SH-SY5Y (cell line): ENCODE data around the gene NR2F1-AS1.

Experiments used
- GATA2 ChIP-seq: IDR thresholded peaks from 2 replicates; pipeline ENCODE4 v1.6.1; 2011; ENCODE audit warnings: mild to moderate bottlenecking, low read depth, low read length
- GATA3 ChIP-seq: IDR thresholded peaks from 2 replicates; pipeline ENCODE4 v1.6.1; 2011; ENCODE audit warnings: low read depth, mild to moderate bottlenecking, low read length, moderate library complexity

DNA sequence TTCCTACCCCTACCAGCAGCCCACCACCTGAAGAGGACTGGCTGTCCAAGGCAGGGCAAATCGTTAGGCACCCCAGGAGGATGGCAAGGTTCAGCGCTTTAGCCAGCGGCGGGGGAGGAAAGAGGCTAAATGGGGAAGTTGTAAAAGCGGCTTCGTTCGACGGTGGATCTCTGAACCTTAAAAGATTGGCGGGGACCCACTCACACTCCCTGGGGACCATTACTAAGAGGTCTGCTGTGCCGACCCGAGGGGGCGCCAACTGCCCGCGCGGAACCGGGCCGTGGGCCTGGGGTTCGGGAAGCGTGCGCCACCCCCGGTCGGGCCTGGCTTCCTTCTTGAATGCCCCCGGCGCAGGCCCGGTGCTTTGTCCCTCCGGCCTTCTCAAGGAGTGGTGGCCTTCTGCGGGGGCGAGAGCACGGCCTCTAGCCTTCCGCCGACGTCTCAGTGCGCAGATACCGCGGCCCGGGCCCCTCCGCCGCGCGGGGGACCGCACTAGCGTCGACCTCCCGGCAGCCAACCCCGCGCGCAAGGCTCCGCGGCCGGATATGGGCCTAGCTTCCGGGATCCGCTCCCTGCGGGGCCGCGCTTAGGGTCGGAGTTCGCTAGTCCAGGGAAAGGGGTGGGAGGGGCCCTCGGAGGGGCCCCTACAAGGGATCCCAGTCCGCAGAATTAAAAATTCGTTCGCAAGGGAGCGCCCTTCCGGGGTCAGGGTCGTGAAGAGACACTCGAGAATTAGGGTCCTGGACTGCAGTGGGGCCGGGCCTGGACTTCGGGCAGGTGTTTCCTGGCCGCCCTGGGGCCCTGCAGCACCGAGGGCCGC lies 10.5 kb downstream of the NR2F1-AS1 start:
- TF ChIP-seq GATA2, result no peak
- TF ChIP-seq GATA3, result no peak
